ENCODE measurements around the gene DDX21.

The DDX21 gene

DNA sequence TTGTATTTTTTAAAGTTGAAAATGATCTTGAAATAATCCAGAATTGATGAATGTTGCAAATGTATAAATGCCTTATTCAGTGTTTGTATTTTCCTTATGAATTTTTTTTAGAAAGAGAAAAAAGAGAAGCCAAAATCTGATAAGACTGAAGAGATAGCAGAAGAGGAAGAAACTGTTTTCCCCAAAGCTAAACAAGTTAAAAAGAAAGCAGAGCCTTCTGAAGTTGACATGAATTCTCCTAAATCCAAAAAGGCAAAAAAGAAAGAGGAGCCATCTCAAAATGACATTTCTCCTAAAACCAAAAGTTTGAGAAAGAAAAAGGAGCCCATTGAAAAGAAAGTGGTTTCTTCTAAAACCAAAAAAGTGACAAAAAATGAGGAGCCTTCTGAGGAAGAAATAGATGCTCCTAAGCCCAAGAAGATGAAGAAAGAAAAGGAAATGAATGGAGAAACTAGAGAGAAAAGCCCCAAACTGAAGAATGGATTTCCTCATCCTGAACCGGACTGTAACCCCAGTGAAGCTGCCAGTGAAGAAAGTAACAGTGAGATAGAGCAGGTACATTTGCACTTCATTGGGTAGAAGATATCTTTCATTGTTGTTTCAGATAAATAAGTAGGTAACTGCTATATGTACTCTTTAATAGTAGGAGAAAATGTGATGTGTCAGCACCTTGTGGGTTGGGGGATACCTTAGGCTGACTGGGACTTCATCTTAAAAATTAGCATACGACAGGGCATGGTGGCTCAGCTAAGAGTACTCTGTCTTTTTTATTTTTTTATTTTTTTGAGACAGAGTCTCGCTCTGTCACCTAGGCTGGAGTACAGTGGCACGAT lies 3.9 kb downstream of the DDX21 start:
- POLR2A ChIA-PET, result interaction anchor here (1.2 kb wide), 1 partner anchor 13 kb away, joined by 4 read pairs; no protein-coding TSS in a partner anchor
- TF ChIP-seq, protein P1, sequence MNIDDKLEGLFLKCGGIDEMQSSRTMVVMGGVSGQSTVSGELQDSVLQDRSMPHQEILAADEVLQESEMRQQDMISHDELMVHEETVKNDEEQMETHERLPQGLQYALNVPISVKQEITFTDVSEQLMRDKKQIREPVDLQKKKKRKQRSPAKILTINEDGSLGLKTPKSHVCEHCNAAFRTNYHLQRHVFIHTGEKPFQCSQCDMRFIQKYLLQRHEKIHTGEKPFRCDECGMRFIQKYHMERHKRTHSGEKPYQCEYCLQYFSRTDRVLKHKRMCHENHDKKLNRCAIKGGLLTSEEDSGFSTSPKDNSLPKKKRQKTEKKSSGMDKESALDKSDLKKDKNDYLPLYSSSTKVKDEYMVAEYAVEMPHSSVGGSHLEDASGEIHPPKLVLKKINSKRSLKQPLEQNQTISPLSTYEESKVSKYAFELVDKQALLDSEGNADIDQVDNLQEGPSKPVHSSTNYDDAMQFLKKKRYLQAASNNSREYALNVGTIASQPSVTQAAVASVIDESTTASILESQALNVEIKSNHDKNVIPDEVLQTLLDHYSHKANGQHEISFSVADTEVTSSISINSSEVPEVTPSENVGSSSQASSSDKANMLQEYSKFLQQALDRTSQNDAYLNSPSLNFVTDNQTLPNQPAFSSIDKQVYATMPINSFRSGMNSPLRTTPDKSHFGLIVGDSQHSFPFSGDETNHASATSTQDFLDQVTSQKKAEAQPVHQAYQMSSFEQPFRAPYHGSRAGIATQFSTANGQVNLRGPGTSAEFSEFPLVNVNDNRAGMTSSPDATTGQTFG (tag by site-specific recombination; IDR thresholded peaks at IDR 0.05; ENCODE audit: borderline replicate concordance), result no peak
- TF ChIP-seq PRDM1 (tag by site-specific recombination; IDR thresholded peaks at IDR 0.05), result peak; percentile 95
- Histone ChIP-seq H3K4me3 (ENCODE audit: low read depth, low read length) (no peak overlapping the region), H3K36me3 (ENCODE audit: control insufficient read depth in 2 of 2, insufficient read depth in 1 of 2, low read length in 2 of 2) (peaks cover 49 to 60% of the 10 kb centered on the region in 2 experiments), H3K4me1 (ENCODE audit: control insufficient read depth, insufficient read depth, low read length) (no peaks in the 10 kb centered on the region), H3K9me3 (ENCODE audit: control insufficient read depth, insufficient read depth, low read depth, low read length) (no peaks in the 10 kb centered on the region), H3K27ac (ENCODE audit: extremely low read depth, low read depth, low read length) (no peak overlapping the region)
- CTCF ChIA-PET, result no interaction called here

DNA sequence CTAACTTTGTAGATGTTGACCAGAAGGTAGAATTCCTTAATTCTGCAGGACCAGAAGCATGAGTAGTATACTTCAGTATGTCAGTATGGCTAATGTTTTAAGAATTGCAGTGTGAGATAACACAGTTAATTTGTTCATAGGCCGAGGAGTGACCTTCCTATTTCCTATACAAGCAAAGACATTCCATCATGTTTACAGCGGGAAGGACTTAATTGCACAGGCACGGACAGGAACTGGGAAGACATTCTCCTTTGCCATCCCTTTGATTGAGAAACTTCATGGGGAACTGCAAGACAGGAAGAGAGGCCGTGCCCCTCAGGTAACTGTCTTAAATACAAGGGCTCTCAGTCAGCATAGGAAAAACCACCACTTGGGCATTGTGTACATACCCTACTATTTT lies 7.2 kb downstream of the DDX21 start:
- H3K27ac ChIP-seq (ENCODE audit: extremely low read depth, low read depth, low read length), result no peak overlapping the region
- no peaks in the 10 kb centered on the region for H3K4me1 ChIP-seq (ENCODE audit: control insufficient read depth, insufficient read depth, low read length)
- no peak overlapping the region for H3K4me3 ChIP-seq (ENCODE audit: low read depth, low read length)
- CTCF ChIA-PET, result interaction anchor here (0.8 kb wide), 1 partner anchor 56 kb away, joined by 3 read pairs; no protein-coding TSS in a partner anchor
- peaks cover 78 to 92% of the 10 kb centered on the region in 2 experiments for H3K36me3 ChIP-seq (ENCODE audit: control insufficient read depth in 2 of 2, insufficient read depth in 1 of 2, low read length in 2 of 2)
- H3K9me3 ChIP-seq (ENCODE audit: control insufficient read depth, insufficient read depth, low read depth, low read length), result no peaks in the 10 kb centered on the region
- POLR2A ChIA-PET, result interaction anchor here (0.6 kb wide), 2 partner anchors 173 to 555 kb away, joined by 3 read pairs; no protein-coding TSS in a partner anchor
- no peak for TF ChIP-seq PRDM1 (tag by site-specific recombination; IDR thresholded peaks at IDR 0.05)
- TF ChIP-seq, protein P2, sequence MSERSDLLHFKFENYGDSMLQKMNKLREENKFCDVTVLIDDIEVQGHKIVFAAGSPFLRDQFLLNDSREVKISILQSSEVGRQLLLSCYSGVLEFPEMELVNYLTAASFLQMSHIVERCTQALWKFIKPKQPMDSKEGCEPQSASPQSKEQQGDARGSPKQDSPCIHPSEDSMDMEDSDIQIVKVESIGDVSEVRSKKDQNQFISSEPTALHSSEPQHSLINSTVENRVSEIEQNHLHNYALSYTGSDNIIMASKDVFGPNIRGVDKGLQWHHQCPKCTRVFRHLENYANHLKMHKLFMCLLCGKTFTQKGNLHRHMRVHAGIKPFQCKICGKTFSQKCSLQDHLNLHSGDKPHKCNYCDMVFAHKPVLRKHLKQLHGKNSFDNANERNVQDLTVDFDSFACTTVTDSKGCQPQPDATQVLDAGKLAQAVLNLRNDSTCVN (tag by site-specific recombination; optimal IDR thresholded peaks at IDR 0.05), result no peak
- TF ChIP-seq, protein P3, sequence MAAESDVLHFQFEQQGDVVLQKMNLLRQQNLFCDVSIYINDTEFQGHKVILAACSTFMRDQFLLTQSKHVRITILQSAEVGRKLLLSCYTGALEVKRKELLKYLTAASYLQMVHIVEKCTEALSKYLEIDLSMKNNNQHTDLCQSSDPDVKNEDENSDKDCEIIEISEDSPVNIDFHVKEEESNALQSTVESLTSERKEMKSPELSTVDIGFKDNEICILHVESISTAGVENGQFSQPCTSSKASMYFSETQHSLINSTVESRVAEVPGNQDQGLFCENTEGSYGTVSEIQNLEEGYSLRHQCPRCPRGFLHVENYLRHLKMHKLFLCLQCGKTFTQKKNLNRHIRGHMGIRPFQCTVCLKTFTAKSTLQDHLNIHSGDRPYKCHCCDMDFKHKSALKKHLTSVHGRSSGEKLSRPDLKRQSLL (tag by site-specific recombination; IDR thresholded peaks at IDR 0.05), result no peak
- no peak for TF ChIP-seq ZNF266 (tag by site-specific recombination; IDR thresholded peaks at IDR 0.05; ENCODE audit: low read depth)
- TF ChIP-seq EGR2 (tag by site-specific recombination; IDR thresholded peaks at IDR 0.05; ENCODE audit: low read depth), result no peak
- TF ChIP-seq SETDB1 (IDR thresholded peaks at IDR 0.05; ENCODE audit: insufficient read length, low read length), result no peak
- no peak for TF ChIP-seq SP3 (tag by site-specific recombination; IDR thresholded peaks at IDR 0.05)
- no peak for TF ChIP-seq YY1 (tag by site-specific recombination; IDR thresholded peaks at IDR 0.05)
- TF ChIP-seq, protein P4, sequence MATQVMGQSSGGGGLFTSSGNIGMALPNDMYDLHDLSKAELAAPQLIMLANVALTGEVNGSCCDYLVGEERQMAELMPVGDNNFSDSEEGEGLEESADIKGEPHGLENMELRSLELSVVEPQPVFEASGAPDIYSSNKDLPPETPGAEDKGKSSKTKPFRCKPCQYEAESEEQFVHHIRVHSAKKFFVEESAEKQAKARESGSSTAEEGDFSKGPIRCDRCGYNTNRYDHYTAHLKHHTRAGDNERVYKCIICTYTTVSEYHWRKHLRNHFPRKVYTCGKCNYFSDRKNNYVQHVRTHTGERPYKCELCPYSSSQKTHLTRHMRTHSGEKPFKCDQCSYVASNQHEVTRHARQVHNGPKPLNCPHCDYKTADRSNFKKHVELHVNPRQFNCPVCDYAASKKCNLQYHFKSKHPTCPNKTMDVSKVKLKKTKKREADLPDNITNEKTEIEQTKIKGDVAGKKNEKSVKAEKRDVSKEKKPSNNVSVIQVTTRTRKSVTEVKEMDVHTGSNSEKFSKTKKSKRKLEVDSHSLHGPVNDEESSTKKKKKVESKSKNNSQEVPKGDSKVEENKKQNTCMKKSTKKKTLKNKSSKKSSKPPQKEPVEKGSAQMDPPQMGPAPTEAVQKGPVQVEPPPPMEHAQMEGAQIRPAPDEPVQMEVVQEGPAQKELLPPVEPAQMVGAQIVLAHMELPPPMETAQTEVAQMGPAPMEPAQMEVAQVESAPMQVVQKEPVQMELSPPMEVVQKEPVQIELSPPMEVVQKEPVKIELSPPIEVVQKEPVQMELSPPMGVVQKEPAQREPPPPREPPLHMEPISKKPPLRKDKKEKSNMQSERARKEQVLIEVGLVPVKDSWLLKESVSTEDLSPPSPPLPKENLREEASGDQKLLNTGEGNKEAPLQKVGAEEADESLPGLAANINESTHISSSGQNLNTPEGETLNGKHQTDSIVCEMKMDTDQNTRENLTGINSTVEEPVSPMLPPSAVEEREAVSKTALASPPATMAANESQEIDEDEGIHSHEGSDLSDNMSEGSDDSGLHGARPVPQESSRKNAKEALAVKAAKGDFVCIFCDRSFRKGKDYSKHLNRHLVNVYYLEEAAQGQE (tag by site-specific recombination; IDR thresholded peaks at IDR 0.05), result no peak
- TF ChIP-seq KLF8 (tag by site-specific recombination; IDR thresholded peaks at IDR 0.05), result no peak
- TF ChIP-seq, protein P5, sequence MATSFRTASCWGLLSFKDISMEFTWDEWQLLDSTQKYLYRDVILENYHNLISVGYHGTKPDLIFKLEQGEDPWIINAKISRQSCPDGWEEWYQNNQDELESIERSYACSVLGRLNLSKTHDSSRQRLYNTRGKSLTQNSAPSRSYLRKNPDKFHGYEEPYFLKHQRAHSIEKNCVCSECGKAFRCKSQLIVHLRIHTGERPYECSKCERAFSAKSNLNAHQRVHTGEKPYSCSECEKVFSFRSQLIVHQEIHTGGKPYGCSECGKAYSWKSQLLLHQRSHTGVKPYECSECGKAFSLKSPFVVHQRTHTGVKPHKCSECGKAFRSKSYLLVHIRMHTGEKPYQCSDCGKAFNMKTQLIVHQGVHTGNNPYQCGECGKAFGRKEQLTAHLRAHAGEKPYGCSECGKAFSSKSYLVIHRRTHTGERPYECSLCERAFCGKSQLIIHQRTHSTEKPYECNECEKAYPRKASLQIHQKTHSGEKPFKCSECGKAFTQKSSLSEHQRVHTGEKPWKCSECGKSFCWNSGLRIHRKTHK (tag by site-specific recombination; IDR thresholded peaks at IDR 0.05), result no peak
- TF ChIP-seq ZNF785 (tag by site-specific recombination; IDR thresholded peaks at IDR 0.05), result no peak
- TF ChIP-seq ZNF530 (tag by site-specific recombination; IDR thresholded peaks at IDR 0.05; ENCODE audit: low read depth), result no peak
- TF ChIP-seq REPIN1 (tag by site-specific recombination; IDR thresholded peaks at IDR 0.05; ENCODE audit: low read depth), result no peak
- TF ChIP-seq, protein P6, sequence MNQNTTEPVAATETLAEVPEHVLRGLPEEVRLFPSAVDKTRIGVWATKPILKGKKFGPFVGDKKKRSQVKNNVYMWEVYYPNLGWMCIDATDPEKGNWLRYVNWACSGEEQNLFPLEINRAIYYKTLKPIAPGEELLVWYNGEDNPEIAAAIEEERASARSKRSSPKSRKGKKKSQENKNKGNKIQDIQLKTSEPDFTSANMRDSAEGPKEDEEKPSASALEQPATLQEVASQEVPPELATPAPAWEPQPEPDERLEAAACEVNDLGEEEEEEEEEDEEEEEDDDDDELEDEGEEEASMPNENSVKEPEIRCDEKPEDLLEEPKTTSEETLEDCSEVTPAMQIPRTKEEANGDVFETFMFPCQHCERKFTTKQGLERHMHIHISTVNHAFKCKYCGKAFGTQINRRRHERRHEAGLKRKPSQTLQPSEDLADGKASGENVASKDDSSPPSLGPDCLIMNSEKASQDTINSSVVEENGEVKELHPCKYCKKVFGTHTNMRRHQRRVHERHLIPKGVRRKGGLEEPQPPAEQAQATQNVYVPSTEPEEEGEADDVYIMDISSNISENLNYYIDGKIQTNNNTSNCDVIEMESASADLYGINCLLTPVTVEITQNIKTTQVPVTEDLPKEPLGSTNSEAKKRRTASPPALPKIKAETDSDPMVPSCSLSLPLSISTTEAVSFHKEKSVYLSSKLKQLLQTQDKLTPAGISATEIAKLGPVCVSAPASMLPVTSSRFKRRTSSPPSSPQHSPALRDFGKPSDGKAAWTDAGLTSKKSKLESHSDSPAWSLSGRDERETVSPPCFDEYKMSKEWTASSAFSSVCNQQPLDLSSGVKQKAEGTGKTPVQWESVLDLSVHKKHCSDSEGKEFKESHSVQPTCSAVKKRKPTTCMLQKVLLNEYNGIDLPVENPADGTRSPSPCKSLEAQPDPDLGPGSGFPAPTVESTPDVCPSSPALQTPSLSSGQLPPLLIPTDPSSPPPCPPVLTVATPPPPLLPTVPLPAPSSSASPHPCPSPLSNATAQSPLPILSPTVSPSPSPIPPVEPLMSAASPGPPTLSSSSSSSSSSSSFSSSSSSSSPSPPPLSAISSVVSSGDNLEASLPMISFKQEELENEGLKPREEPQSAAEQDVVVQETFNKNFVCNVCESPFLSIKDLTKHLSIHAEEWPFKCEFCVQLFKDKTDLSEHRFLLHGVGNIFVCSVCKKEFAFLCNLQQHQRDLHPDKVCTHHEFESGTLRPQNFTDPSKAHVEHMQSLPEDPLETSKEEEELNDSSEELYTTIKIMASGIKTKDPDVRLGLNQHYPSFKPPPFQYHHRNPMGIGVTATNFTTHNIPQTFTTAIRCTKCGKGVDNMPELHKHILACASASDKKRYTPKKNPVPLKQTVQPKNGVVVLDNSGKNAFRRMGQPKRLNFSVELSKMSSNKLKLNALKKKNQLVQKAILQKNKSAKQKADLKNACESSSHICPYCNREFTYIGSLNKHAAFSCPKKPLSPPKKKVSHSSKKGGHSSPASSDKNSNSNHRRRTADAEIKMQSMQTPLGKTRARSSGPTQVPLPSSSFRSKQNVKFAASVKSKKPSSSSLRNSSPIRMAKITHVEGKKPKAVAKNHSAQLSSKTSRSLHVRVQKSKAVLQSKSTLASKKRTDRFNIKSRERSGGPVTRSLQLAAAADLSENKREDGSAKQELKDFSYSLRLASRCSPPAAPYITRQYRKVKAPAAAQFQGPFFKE (tag by site-specific recombination; IDR thresholded peaks at IDR 0.05; ENCODE audit: borderline replicate concordance), result no peak

All from HEK293 (cell line).